NCI-H82 (cell line): ENCODE data around the gene NUAK2.

Source experiments
- DNase-seq: peaks from one replicate; lab custom pipeline; 2025; lab: John Stamatoyannopoulos, UW

NUAK2 gene

GRCh38 chr1:205274041-205274691 lies 47.4 kb downstream of the NUAK2 start:
- no peak for DNase-seq

- DNase-seq: peak; percentile 95
Measured at GRCh38 chr1:205273551-205273982, 48.0 kb downstream of the NUAK2 start.

DNA sequence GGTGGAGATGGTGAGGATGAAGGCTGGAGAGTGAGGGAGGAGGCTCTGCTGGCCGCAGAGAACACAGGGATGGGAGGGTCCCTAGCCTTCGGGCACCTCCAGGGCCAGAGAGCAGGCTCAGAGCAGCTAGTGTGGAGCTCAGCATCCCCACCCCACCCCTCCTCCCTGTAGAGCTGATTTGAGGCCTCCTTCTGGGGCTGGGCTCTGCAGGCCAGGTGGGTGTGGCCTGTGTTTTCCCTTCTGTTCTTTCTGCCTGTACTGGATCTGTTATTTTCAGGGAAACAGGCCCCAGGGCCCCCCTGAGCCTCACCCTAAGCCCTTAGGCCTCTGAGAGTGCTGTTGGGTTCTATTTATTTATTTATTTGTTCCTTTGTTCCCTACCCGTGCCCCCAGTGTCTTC lies 49.0 kb downstream of the NUAK2 start:
- DNase-seq: peak; percentile 67

GRCh38 chr1:205271745-205272144 lies 49.8 kb downstream of the NUAK2 start:
- no peak for DNase-seq

- DNase-seq: no peak
Measured at GRCh38 chr1:205271277-205271676, 50.3 kb downstream of the NUAK2 start.

DNA sequence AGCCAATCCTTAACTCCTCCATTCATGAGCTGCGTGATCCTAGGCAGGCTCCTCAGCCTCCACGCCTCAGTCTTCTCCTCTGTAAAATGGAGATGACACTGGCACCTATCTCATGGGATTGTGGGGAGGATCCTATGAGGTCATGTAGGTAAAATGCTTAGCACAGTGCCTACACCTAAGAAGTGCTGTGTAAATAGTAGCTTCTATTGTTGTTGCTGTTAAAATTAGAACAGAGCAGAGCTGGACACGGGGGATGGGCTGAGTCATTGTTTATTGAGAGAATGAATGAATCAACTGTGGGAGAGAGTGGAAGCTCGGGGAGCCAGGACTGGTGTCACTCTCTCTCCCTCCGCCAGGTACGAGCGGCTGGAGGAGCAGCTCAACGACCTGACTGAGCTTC lies 50.8 kb downstream of the NUAK2 start:
- no peak for DNase-seq

DNA sequence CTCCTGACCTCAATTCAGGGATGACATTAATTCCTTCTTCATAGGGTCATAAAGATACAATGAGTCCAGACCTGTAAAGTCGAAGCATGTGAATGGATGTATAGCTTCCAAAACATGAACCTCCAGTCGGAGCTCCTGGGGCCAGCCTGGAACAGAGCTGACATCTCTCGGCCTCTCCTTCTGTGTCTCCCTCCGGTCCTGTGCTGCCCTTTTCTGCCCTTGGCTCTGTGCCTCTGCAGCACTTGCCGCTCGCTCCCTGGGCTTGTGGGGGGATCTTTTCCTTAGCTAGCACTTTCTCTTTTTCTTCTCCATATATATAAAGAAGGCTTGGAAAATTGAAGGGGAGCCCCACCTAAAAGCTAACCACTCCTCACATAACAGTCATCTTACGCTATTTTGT lies 51.3 kb downstream of the NUAK2 start:
- no peak for DNase-seq

- DNase-seq: no peak
Measured at GRCh38 chr1:205269711-205270110, 51.8 kb downstream of the NUAK2 start.

DNA sequence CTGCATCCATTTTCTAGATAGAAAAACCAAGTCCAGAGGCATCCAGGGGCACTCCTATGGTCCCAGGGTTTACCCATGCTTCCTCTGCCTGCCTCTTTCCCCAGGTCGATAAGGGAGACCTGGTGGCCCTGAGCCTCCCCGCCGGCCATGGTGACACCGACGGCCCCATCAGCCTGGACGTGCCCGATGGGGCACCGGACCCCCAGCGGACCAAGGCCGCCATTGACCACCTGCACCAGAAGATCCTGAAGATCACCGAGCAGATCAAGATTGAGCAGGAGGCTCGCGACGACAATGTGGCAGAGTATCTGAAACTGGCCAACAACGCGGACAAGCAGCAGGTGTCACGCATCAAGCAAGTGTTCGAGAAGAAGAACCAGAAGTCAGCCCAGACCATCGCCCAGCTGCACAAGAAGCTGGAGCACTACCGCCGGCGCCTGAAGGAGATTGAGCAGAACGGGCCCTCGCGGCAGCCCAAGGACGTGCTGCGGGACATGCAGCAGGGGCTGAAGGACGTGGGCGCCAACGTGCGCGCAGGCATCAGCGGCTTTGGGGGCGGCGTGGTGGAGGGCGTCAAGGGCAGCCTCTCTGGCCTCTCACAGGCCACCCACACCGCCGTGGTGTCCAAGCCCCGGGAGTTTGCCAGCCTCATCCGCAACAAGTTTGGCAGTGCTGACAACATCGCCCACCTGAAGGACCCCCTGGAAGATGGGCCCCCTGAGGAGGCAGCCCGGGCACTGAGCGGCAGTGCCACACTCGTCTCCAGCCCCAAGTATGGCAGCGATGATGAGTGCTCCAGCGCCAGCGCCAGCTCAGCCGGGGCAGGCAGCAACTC lies 52.5 kb downstream of the NUAK2 start:
- no peak for DNase-seq

DNA sequence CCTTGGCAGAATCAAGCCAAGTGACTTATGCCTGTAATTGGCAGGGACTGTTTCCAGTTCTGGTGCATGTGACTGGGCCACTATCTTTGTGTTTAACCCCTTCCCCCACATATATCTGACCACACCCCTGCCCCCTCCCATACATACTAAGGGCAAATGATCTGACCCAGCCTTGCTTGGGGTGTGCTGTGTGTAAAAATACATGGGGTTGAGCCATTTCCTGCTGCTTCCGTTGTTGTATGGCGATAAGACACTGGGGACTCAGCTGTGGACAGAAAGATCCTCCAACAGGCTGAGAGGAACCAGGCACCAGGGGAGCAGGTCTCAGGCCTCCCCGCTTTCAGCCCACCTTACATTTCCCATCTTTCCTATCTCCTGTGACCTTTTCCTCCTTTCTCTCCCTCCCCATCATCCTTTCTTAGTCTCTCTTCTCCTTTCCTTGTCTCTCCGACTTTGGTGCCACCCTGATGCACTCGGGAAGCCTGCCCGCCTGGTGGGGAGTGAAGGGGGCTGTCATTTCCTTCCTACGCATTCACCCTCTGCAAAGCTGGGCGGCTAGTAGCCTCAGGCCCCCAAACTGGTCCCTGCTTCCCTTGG lies 54.1 kb downstream of the NUAK2 start:
- no peak for DNase-seq

DNA sequence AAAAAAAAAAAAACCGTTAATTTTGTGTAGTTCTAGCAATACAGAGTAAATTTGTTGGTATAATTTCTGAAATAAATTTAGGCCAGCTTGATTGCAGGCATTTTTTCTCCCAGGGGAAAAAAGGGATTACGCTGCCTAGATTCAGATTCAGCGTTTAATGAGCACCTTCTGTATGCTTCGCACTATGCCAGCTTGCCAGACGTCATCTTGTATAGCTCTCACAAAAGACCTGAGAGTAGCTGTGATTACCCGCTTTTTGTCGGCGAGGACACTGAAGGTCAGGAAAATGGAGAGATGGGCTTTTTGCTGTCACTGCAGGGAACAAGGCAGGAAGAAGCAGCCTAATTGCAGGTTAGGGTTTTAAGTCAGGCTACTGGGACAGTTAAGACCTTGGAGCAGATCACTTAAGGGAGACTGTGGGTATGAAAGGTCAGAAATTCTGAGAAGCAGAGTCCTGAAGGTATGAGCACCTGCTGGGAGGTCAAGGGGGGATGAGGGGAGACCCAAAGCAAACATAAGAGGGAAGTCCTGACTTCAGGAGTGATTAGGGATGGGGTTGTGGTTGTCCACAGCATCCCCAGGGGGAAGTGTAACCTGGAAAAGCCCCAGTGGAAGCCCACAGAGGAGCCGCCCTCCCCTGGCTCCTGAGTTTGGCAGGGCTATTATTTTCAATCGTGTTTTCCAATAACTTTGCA lies 54.8 kb downstream of the NUAK2 start:
- DNase-seq: no peak

GRCh38 chr1:205263580-205264190 lies 57.9 kb downstream of the NUAK2 start:
- no peak for DNase-seq

- DNase-seq: no peak
Measured at GRCh38 chr1:205262731-205263171, 58.8 kb downstream of the NUAK2 start.

DNA sequence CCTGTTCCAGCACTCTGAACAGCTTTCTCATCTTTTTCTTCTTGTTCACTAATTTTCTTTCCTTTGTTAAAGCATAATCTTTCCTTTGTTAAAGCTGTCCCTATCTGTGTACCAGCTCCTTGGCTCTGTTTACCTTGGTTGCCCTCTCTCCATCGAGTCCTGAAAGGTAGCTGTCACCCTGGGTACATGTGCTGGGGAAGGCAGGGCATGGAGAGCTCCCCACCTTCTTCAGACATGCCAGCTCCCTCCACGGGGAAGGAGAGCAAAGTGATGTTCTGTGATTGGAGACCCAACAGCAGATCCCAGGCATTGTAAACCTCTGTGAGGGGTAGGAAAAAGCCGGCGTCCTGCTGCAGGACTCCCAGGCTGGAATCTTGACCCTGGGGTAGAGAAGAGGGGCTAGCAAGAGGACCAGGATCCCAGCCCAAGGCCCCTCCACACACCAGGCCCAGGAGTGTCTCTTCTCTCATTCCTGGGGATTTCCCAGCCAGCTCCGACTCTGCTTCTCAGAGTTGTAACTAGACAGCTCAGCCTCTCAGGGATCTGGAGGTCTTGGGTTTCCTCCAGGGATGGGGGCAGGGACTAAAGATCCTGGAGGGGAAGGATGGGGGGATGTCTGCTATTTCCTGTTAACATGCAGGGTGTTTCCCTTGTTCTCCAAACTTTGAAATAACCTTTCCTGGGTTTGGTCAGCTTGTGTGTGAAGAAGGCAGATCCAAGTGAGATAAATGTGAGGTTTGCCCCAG lies 59.4 kb downstream of the NUAK2 start:
- DNase-seq: no peak

DNA sequence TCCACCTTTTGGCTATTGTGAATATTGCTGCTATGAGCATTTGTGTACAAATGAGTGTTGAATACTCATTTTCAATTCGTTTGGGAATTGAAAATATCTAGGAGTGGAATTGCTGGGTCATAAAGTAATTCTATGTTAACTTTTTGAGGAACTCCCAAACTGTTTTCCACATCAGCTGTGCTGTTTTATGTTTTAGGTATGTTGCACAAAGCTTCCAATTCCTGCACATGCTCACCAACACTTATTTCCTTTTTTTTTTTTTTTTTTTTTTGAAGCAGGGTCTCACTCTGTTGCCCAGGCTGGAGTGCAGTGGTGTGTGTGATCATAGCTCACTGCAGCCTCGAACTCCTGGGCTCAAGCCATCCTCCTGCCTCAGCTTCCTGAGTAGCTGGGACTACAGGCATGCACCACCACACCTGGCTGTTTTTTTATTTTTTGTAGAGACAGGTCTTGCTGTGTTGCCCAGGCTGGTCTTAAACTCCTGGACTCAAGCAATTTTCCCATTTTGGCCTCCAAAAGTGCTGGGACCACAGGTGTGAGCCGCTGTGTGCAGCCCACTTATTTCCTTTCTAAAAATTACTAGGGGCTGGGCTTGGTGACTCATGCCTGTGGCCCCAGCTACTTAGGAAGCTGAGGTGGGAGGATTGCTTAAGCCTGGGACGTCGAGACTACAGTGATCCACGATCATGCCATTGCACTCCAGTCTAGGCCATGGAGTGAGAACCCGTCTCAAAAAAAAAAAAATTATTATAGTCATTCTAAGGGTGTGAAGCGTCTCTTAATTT lies 60.4 kb downstream of the NUAK2 start:
- peak; percentile 36 for DNase-seq

GRCh38 chr1:205259998-205260397 lies 61.5 kb downstream of the NUAK2 start:
- DNase-seq: no peak

- peak; percentile 91 for DNase-seq
Measured at GRCh38 chr1:205259324-205259832, 62.2 kb downstream of the NUAK2 start.

GRCh38 chr1:205258719-205259118 lies 62.8 kb downstream of the NUAK2 start:
- DNase-seq: peak; percentile 63

DNA sequence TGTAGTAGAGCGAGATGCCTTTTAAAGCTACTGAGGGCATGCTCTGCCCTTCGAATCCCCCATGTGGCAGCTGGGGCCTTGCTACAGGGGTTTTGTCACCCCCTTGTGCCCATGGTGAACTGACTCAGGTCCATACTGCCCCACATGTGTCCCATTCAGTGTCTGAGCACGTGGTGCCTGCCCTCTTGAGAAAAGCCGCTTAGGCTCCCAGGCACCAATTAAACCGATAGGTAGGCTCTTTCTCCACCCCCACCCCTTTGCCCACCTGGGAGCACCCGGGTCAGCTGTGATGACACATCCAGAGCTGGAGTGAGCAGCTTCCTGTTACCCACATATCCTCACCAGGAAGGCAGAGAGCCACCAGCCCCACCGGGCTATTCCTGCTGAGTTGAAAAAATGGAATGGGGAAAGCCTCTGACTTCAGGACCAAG lies 63.3 kb downstream of the NUAK2 start:
- DNase-seq: peak; percentile 97

DNA sequence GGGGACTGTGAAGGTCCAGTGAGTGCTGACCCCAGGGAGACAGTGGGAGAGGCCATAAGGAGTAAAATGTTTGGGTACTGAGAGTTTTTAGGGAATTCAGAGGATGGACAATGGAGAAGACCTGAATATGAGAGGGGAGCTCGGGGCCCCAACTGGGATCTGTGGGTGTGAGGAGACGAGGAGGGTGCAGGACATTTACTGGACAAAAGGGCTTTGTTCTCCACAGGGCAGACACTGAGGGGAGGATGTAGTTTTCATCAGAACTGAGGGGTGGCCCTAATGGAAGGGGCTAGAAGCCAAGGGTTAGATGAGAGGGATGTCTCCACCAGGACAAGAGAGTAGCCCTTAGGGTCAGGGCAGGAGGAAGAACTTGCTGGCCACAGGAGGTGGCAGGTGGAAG lies 63.8 kb downstream of the NUAK2 start:
- DNase-seq: no peak
